DOHH2 (cell line): ENCODE measurements around the gene PTBP1.

Experiments used
- H3F3A ChIP-seq: fragments of 200-600 bp; sonication (generic), shearing (Covaris generic); 2 replicates; pipeline ENCODE4 v1.6.0; 2016; ENCODE audit warnings: antibody characterized with exemption, mild to moderate bottlenecking; ENCODE audit not compliant: control insufficient read depth, insufficient read depth
- H3K27ac ChIP-seq: fragments of 200-600 bp; sonication (generic); 2 replicates; pipeline ENCODE4 v1.5.1; 2014; ENCODE audit warnings: low read depth, mild to moderate bottlenecking, low read length, moderate library complexity
- H3K27me3 ChIP-seq: fragments of 200-600 bp; sonication (generic); 2 replicates; pipeline ENCODE4 v1.6.1; 2014; ENCODE audit warnings: mild to moderate bottlenecking, low read length, mixed read lengths; ENCODE audit not compliant: control insufficient read depth
- H3K36me3 ChIP-seq: fragments of 200-600 bp; sonication (generic); 2 replicates; pipeline ENCODE4 v1.6.1; 2014; ENCODE audit warnings: mild to moderate bottlenecking, low read length, moderate library complexity, mixed read lengths; ENCODE audit not compliant: control insufficient read depth
- H3K4me1 ChIP-seq: fragments of 200-600 bp; sonication (generic); 2 replicates; pipeline ENCODE4 v1.6.1; 2014; ENCODE audit warnings: mild to moderate bottlenecking, low read length, mixed read lengths; ENCODE audit not compliant: control insufficient read depth
- H3K4me2 ChIP-seq: fragments of 200-600 bp; sonication (generic); 2 replicates; pipeline ENCODE4 v1.6.0; 2014; ENCODE audit warnings: mild to moderate bottlenecking, low read length, moderate library complexity
- H3K4me3 ChIP-seq: fragments of 200-600 bp; sonication (generic); 2 replicates; pipeline ENCODE4 v1.5.1; 2014; ENCODE audit warnings: mild to moderate bottlenecking, low read length, mixed read lengths
- H3K79me2 ChIP-seq: fragments of 200-600 bp; sonication (generic); 2 replicates; pipeline ENCODE4 v1.6.1; 2014; ENCODE audit warnings: mild to moderate bottlenecking, low read length, mixed read lengths; ENCODE audit not compliant: control insufficient read depth
- H3K9me2 ChIP-seq: fragments of 200-600 bp; sonication (generic); replicated peaks from 2 replicates; pipeline ENCODE4 v1.6.1; 2014; ENCODE audit warnings: mild to moderate bottlenecking, low read length, mixed read lengths; ENCODE audit not compliant: control insufficient read depth
- H3K9me3 ChIP-seq: fragments of 200-600 bp; sonication (generic); 2 replicates; pipeline ENCODE4 v1.6.1; 2014; ENCODE audit warnings: antibody characterized with exemption, low read length, mixed read lengths; ENCODE audit not compliant: control insufficient read depth, insufficient read depth
- H4K20me1 ChIP-seq: fragments of 200-600 bp; sonication (generic); 2 replicates; pipeline ENCODE4 v1.6.0; 2014; ENCODE audit warnings: low read depth, mild to moderate bottlenecking, antibody characterized with exemption, low read length, moderate library complexity; ENCODE audit not compliant: control insufficient read depth, insufficient read depth
- EZH2phosphoT487 ChIP-seq: fragments of 200-600 bp; sonication (generic); IDR thresholded peaks from 2 replicates; pipeline ENCODE4 v1.6.1; 2017; ENCODE audit warnings: borderline replicate concordance, mild to moderate bottlenecking, antibody characterized with exemption, low read length, moderate library complexity, mixed read lengths
- TF ChIP-seq, protein P1 (sequence below): fragments of 200-600 bp; sonication (generic); IDR thresholded peaks from one replicate; pipeline ENCODE4 v1.5.1; 2014; ENCODE audit warnings: antibody characterized with exemption, mild to moderate bottlenecking, low read depth, low read length; ENCODE audit not compliant: poor library complexity, severe bottlenecking

The PTBP1 gene

GRCh38 chr19:769616-770015 lies 27.6 kb upstream of the PTBP1 start:
- no peaks in the 10 kb centered on the region for H3F3A ChIP-seq
- no peak overlapping the region for H3K27ac ChIP-seq
- H3K79me2 ChIP-seq, result no peaks in the 10 kb centered on the region
- H3K4me3 ChIP-seq, result no peak overlapping the region
- H3K9me3 ChIP-seq, result no peaks in the 10 kb centered on the region
- TF ChIP-seq EZH2phosphoT487, result no peak
- TF ChIP-seq, protein P1, sequence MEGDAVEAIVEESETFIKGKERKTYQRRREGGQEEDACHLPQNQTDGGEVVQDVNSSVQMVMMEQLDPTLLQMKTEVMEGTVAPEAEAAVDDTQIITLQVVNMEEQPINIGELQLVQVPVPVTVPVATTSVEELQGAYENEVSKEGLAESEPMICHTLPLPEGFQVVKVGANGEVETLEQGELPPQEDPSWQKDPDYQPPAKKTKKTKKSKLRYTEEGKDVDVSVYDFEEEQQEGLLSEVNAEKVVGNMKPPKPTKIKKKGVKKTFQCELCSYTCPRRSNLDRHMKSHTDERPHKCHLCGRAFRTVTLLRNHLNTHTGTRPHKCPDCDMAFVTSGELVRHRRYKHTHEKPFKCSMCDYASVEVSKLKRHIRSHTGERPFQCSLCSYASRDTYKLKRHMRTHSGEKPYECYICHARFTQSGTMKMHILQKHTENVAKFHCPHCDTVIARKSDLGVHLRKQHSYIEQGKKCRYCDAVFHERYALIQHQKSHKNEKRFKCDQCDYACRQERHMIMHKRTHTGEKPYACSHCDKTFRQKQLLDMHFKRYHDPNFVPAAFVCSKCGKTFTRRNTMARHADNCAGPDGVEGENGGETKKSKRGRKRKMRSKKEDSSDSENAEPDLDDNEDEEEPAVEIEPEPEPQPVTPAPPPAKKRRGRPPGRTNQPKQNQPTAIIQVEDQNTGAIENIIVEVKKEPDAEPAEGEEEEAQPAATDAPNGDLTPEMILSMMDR, result no peak
- peaks cover 3% of the 10 kb centered on the region; the same call in 1 of the 2 replicates for H3K4me1 ChIP-seq
- H3K9me2 ChIP-seq, result no peaks in the 10 kb centered on the region
- no peaks in the 10 kb centered on the region for H3K27me3 ChIP-seq
- H3K36me3 ChIP-seq, result no peaks in the 10 kb centered on the region
- no peaks in the 10 kb centered on the region for H4K20me1 ChIP-seq
- no peak overlapping the region for H3K4me2 ChIP-seq

DNA sequence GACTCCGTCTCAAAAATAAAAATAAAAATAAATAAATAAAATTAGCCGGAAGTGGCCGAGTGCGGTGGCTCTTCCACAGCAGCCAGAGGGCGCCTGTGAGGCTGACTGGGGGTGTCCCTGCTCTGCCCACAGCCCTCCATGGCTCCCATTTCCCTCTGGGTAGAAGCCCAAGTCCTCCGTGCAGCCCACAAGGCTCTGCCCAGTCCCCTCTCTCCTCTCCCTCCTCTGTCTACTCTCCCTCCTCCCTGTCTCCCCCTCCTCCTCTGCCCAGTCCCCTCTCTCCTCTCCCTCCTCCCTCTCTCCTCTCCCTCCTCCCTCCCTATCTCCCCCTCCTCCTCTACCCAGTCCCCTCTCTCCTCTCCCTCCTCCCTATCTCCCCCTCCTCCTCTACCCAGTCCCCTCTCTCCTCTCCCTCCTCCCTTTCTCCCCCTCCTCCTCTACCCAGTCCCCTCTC lies 25.9 kb upstream of the PTBP1 start:
- peaks cover 3% of the 10 kb centered on the region; the same call in 1 of the 2 replicates for H3K4me1 ChIP-seq
- H3K9me3 ChIP-seq, result no peaks in the 10 kb centered on the region
- no peak for TF ChIP-seq EZH2phosphoT487
- TF ChIP-seq, protein P1, result peak; percentile 34
- H3K27ac ChIP-seq, result no peak overlapping the region
- H3K9me2 ChIP-seq, result no peaks in the 10 kb centered on the region
- no peaks in the 10 kb centered on the region for H3K79me2 ChIP-seq
- H3K4me3 ChIP-seq, result no peak overlapping the region
- no peak overlapping the region for H3K4me2 ChIP-seq
- no peaks in the 10 kb centered on the region for H3K27me3 ChIP-seq
- no peaks in the 10 kb centered on the region for H3K36me3 ChIP-seq
- no peaks in the 10 kb centered on the region for H3F3A ChIP-seq
- no peaks in the 10 kb centered on the region for H4K20me1 ChIP-seq

- Histone ChIP-seq H3K4me3 (no peak overlapping the region), H3K9me2 (no peaks in the 10 kb centered on the region), H4K20me1 (no peaks in the 10 kb centered on the region), H3F3A (no peaks in the 10 kb centered on the region), H3K27me3 (no peaks in the 10 kb centered on the region), H3K4me2 (no peak overlapping the region), H3K4me1 (peaks cover 3% of the 10 kb centered on the region; the same call in 1 of the 2 replicates), H3K9me3 (no peaks in the 10 kb centered on the region), H3K27ac (no peak overlapping the region), H3K79me2 (no peaks in the 10 kb centered on the region), H3K36me3 (no peaks in the 10 kb centered on the region)
- TF ChIP-seq EZH2phosphoT487, result no peak
- TF ChIP-seq, protein P1, result no peak
Measured at GRCh38 chr19:772063-772462, 25.2 kb upstream of the PTBP1 start.
